CD14-positive monocyte (primary cell): ENCODE results near the gene MPPED1. TPM values are rescaled to one million over a fixed set of nuclear protein-coding genes. Genes with fewer than 3 reads are reported as not detected.

Source experiments
- DNase-seq, 3 donors: peaks; one replicate each; pipeline ENCODE4 v3.0.0-alpha.2; 2011 to 2022
- H2AFZ ChIP-seq: 2 replicates; pipeline ENCODE4 v1.6.0; 2012; ENCODE audit warnings: mild to moderate bottlenecking, low read depth, low read length, inconsistent platforms; ENCODE audit not compliant: insufficient read depth, poor library complexity, severe bottlenecking
- H3K27ac ChIP-seq, 2 donors: 1 replicate in 1 of 2; 2 replicates in 1 of 2; pipeline ENCODE4 v1.5.1; 2012 to 2013; ENCODE audit warnings: low read length in 2 of 2, control low read depth in 1 of 2, inconsistent platforms in 1 of 2, low read depth in 1 of 2, mild to moderate bottlenecking in 1 of 2
- H3K27me3 ChIP-seq, 2 donors: one replicate each; pipeline versions ENCODE4 v1.6.0 to v1.6.1; 2011 to 2013; ENCODE audit warnings: low read length in 2 of 2; ENCODE audit not compliant: control insufficient read depth in 2 of 2, insufficient read depth in 2 of 2
- H3K36me3 ChIP-seq, 2 donors: replicated peaks in 1 of 2; 1 replicate in 1 of 2; 2 replicates in 1 of 2; pipeline versions ENCODE4 v1.5.1 to v1.6.1; 2012 to 2013; ENCODE audit warnings: low read length in 2 of 2, control low read depth in 1 of 2, inconsistent platforms in 1 of 2, mild to moderate bottlenecking in 1 of 2; ENCODE audit not compliant: insufficient read depth in 2 of 2, control insufficient read depth in 1 of 2
- H3K4me1 ChIP-seq, 2 donors: 1 replicate in 1 of 2; 2 replicates in 1 of 2; pipeline versions ENCODE4 v1.5.1 to v1.6.1; 2012 to 2013; ENCODE audit warnings: low read length in 2 of 2, control low read depth in 1 of 2, inconsistent platforms in 1 of 2, mild to moderate bottlenecking in 1 of 2, moderate library complexity in 1 of 2; ENCODE audit not compliant: insufficient read depth in 2 of 2, control insufficient read depth in 1 of 2
- H3K4me2 ChIP-seq: replicated peaks from 2 replicates; pipeline ENCODE3; 2012; ENCODE audit warnings: low read length, moderate library complexity, mild to moderate bottlenecking; ENCODE audit not compliant: poor library complexity, severe bottlenecking; ENCODE audit errors: extremely low read depth
- H3K4me3 ChIP-seq, 3 experiments: fragments of 200-600 bp in 1 of 3; sonication (generic) in 1 of 3; replicated peaks in 1 of 3; 1 replicate in 2 of 3; 2 replicates in 1 of 3; pipeline ENCODE4 v1.5.1; 2011 to 2013; ENCODE audit warnings: low read length in 3 of 3, mild to moderate bottlenecking in 3 of 3, control low read depth in 2 of 3, low read depth in 2 of 3, inconsistent platforms in 1 of 3, moderate library complexity in 1 of 3
- H3K79me2 ChIP-seq: 2 replicates; pipeline ENCODE4 v1.6.0; 2012; ENCODE audit warnings: mild to moderate bottlenecking, control low read depth, inconsistent platforms, low read length, moderate library complexity; ENCODE audit not compliant: insufficient read depth
- H3K9ac ChIP-seq: 2 replicates; pipeline ENCODE4 v1.6.0; 2017; ENCODE audit warnings: low read length, mild to moderate bottlenecking; ENCODE audit not compliant: insufficient read depth, poor library complexity, severe bottlenecking
- H3K9me3 ChIP-seq, 2 donors: replicated peaks in 1 of 2; 1 replicate in 1 of 2; 2 replicates in 1 of 2; pipeline versions ENCODE4 v1.5.1 to v1.6.1; 2012 to 2013; ENCODE audit warnings: low read length in 2 of 2, control low read depth in 1 of 2; ENCODE audit not compliant: control insufficient read depth in 1 of 2, insufficient read depth in 1 of 2
- H4K20me1 ChIP-seq: 2 replicates; pipeline ENCODE4 v1.6.0; 2012; ENCODE audit warnings: mild to moderate bottlenecking, low read length, control low read depth, moderate library complexity; ENCODE audit not compliant: insufficient read depth
- H3K27ac Mint-ChIP-seq, 7 donors: one replicate each; pipeline ENCODE4 v1.8.0; 2020; ENCODE audit warnings: mild to moderate bottlenecking in 7 of 7, mixed read lengths in 7 of 7, moderate library complexity in 6 of 7, inconsistent platforms in 2 of 7
- H3K27me3 Mint-ChIP-seq, 3 donors: one replicate each; pipeline ENCODE4 v1.8.0; 2021 to 2022; ENCODE audit warnings: low read depth in 3 of 3, mild to moderate bottlenecking in 3 of 3, mixed read lengths in 3 of 3, moderate library complexity in 3 of 3, inconsistent platforms in 1 of 3
- H3K36me3 Mint-ChIP-seq, 2 donors: one replicate each; pipeline ENCODE4 v1.8.0; 2020; ENCODE audit warnings: mixed read lengths in 2 of 2, inconsistent platforms in 1 of 2, mild to moderate bottlenecking in 1 of 2
- H3K4me1 Mint-ChIP-seq: one replicate; pipeline ENCODE4 v1.8.0; 2020; ENCODE audit warnings: mild to moderate bottlenecking, mixed read lengths
- H3K4me3 Mint-ChIP-seq, 2 donors: one replicate each; pipeline ENCODE4 v1.8.0; 2020; ENCODE audit warnings: mild to moderate bottlenecking in 2 of 2, mixed read lengths in 2 of 2, moderate library complexity in 1 of 2
- H3K9me3 Mint-ChIP-seq, 7 donors: one replicate each; pipeline ENCODE4 v1.8.0; 2020 to 2022; ENCODE audit warnings: mixed read lengths in 7 of 7, mild to moderate bottlenecking in 6 of 7, moderate library complexity in 6 of 7, inconsistent platforms in 2 of 7
- WGBS: methylation state at CpG from one replicate; pipeline ENCODE4 v1.1.5; 2013; ENCODE audit warnings: missing lambda C conversion rate; ENCODE audit not compliant: insufficient coverage; 5-methylcytosine and 5-hydroxymethylcytosine counted together
- intact Hi-C, 2 donors: fragments of 100-400 bp; cut with micrococcal nuclease; formaldehyde crosslinking; loops; one replicate each; pipeline versions ENCODE4 v1.15.0 to v1.15.1; 2023
- polyA plus RNA-seq, 3 donors: library from polyadenylated mRNA; depleted of rRNA in 1 of 3; unstranded in 2 of 3; stranded (reverse) in 1 of 3; fragments of 300-500 nt in 2 of 3; fragments of >200 nt in 1 of 3; fragmentation: Illumina TruSeq in 2 of 3; gene quantifications; 1 replicate in 2 of 3; 2 replicates in 1 of 3; pipeline ENCODE4 v1.2.3, GENCODE V29; 2012 to 2021
- TF ChIP-seq, protein P1 (sequence below): fragments of 200-600 bp; IDR thresholded peaks from one replicate; pipeline ENCODE4 v1.8.0; 2022; ENCODE audit warnings: antibody characterized with exemption, mild to moderate bottlenecking

The MPPED1 gene
- polyA plus RNA-seq, 3 donors: not detected

DNA sequence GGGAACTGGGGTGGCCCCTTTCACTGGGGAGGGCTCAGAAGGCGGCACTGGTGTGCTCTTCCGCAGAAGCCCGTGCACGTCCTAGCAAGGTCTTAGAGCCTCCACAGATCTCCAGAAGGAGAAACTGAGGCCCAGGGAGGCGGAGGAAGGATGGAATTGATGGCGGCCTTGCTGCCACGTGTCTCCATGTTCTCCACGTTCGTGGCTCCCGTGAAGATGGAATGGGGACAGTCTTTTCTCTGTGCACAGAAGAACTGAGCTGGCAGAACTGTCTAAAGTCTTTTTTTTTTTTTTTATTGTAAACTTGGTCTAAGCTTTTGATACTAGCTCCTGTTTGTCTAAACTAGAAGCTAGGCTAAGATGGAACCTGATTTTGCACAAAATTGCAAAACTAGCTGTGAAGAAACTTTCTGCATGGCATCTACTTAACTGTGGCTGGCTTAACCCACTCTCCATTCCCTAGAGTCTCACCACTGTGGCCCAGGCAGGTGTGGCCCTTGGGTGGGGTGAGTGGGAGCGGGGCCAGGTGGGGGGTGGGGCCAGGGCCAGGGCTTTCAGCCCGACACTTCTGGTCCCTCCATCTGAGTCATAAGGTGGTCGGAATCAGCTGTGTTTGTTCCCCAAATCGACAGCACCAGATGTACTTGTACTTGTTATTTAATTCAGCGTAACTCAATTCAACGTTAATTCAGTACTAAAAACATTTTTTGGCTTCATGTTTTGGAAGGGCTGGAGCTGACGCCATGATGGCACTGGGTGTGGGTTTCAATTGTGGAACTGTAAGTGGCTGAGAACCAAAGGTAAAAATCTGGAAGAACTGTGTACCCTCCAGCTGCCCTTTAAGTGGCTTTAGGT, 120.7 kb downstream of the MPPED1 start:
- 90% methylated on average over 14 of the region's 17 CpGs for WGBS
- no peaks in the 10 kb centered on the region for H3K79me2 ChIP-seq
- Mint-ChIP-seq H3K36me3 (no peaks in the 10 kb centered on the region), H3K27ac (no peak overlapping the region), H3K4me1 (no peaks in the 10 kb centered on the region), H3K9me3 (peaks cover 0 to 2% (median 0%) of the 10 kb centered on the region in 7 donors), H3K27me3 (peaks cover 2 to 7% (median 5%) of the 10 kb centered on the region in 3 donors), H3K4me3 (no peak overlapping the region)
- no peak overlapping the region for H2AFZ ChIP-seq
- H3K27ac ChIP-seq: no peak overlapping the region
- H4K20me1 ChIP-seq: no peaks in the 10 kb centered on the region
- intact Hi-C loops: no loop called here
- H3K9me3 ChIP-seq: no peaks in the 10 kb centered on the region
- H3K36me3 ChIP-seq: no peaks in the 10 kb centered on the region
- H3K9ac ChIP-seq: no peak overlapping the region
- H3K4me3 ChIP-seq: no peak overlapping the region
- no peaks in the 10 kb centered on the region for H3K4me1 ChIP-seq
- no peak overlapping the region for H3K4me2 ChIP-seq
- TF ChIP-seq, protein P1, sequence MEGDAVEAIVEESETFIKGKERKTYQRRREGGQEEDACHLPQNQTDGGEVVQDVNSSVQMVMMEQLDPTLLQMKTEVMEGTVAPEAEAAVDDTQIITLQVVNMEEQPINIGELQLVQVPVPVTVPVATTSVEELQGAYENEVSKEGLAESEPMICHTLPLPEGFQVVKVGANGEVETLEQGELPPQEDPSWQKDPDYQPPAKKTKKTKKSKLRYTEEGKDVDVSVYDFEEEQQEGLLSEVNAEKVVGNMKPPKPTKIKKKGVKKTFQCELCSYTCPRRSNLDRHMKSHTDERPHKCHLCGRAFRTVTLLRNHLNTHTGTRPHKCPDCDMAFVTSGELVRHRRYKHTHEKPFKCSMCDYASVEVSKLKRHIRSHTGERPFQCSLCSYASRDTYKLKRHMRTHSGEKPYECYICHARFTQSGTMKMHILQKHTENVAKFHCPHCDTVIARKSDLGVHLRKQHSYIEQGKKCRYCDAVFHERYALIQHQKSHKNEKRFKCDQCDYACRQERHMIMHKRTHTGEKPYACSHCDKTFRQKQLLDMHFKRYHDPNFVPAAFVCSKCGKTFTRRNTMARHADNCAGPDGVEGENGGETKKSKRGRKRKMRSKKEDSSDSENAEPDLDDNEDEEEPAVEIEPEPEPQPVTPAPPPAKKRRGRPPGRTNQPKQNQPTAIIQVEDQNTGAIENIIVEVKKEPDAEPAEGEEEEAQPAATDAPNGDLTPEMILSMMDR: no peak
- DNase-seq: no peak
- H3K27me3 ChIP-seq: no peaks in the 10 kb centered on the region

DNA sequence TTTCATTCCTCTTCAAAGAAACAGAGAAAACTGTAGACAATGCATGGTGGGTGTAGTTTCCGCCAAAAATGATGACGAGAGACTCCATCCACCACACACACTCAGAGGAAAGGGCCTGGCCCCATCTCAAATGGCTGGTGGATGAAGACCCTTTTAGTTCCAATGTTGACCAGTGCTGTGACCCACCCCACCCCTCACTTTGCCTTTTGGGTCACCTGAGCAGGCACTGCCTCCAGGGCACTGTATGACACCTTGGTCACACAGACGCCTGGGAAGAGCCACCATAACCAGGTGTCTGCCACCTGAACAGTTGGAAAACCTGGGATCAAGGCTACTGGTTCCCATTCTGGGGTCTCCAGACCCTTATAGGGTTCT, 121.3 kb downstream of the MPPED1 start:
- peaks cover 0 to 2% (median 0%) of the 10 kb centered on the region in 7 donors for H3K9me3 Mint-ChIP-seq
- H2AFZ ChIP-seq: no peak overlapping the region
- no peak overlapping the region for H3K9ac ChIP-seq
- H3K4me2 ChIP-seq: no peak overlapping the region
- no peaks in the 10 kb centered on the region for H3K36me3 Mint-ChIP-seq
- H3K27me3 Mint-ChIP-seq: peaks cover 3 to 7% (median 7%) of the 10 kb centered on the region in 3 donors
- no peak overlapping the region for H3K4me3 Mint-ChIP-seq
- H3K27ac ChIP-seq: no peak overlapping the region
- no peaks in the 10 kb centered on the region for H3K4me1 Mint-ChIP-seq
- no peak overlapping the region for H3K27ac Mint-ChIP-seq
- TF ChIP-seq, protein P1: no peak
- intact Hi-C loops: no loop called here
- H3K4me3 ChIP-seq: no peak overlapping the region
- no peaks in the 10 kb centered on the region for H3K36me3 ChIP-seq
- H3K4me1 ChIP-seq: no peaks in the 10 kb centered on the region
- no peaks in the 10 kb centered on the region for H4K20me1 ChIP-seq
- 95% methylated on average over 3 of the region's 3 CpGs for WGBS
- no peak for DNase-seq
- no peaks in the 10 kb centered on the region for H3K9me3 ChIP-seq
- H3K79me2 ChIP-seq: no peaks in the 10 kb centered on the region
- H3K27me3 ChIP-seq: no peaks in the 10 kb centered on the region
